Stimulated activated CD4-positive, alpha-beta T cell treated with anti-CD3 and anti-CD28 coated beads, TNF-alpha, amount 100 ng/mL, for 48 hours (primary cell): ENCODE results near the gene FAM83D.

ENCODE experiments used
- DNase-seq, 3 donors: peaks; one replicate each; pipeline ENCODE4 v3.0.0-alpha.2; 2020; ENCODE audit warnings: low read depth in 3 of 3

The FAM83D gene

GRCh38 chr20:38926142-38926933 is at the start of gene FAM83D:
TSS of gene FAM83D (plus strand) at chr20:38926417. CDS start at chr20:38926443, 26 bp downstream.
- peak; percentile 88 to 96 (median 96) for DNase-seq

GRCh38 chr20:38877483-38877882 is 48.7 kb upstream of the FAM83D start:
- DNase-seq = no peak

DNA sequence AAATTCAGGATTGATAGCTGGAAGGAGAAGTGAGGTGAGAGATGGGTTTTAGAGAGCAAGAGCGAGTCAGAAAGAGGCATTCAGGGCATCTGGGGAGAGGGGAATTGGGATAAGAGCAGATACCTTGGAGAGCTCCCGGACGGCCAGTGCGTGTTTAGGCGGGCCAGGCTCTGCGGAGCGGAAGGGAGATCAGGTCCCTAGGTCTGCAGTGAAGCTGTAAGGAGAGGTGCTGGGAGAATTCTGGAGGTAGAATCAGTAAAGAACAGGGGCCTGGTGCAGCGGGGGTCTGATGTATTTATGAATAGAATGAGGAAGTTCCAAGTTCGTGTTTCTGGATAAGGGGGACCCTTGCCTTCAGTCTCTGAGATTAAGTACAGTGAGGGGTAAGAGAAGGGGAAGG is 47.4 kb upstream of the FAM83D start:
- no peak for DNase-seq

- DNase-seq = no peak
Observed at GRCh38 chr20:38880952-38881735, 45.1 kb upstream of the FAM83D start.

GRCh38 chr20:38881806-38882440 is 44.3 kb upstream of the FAM83D start:
- DNase-seq = no peak

DNA sequence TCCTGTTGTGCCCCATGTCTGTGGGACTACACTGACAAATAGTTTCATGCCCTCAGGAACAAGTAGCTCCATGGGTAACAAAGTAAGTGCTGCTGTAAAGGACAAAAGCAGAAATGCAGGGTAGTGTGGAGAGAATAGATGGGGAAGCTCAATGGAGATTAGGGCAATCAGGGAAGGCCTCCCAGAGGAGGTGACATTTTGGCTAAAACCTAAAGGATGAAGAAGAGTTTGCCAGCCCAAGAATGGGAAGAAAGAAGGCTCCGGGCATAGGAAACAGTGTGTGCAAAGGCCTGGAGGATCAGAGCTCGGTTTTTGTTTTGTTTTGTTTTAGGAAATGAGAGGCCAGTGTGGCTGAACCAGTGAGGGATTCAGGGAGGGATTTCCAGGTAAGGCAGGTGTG is 43.6 kb upstream of the FAM83D start:
- DNase-seq = no peak

DNA sequence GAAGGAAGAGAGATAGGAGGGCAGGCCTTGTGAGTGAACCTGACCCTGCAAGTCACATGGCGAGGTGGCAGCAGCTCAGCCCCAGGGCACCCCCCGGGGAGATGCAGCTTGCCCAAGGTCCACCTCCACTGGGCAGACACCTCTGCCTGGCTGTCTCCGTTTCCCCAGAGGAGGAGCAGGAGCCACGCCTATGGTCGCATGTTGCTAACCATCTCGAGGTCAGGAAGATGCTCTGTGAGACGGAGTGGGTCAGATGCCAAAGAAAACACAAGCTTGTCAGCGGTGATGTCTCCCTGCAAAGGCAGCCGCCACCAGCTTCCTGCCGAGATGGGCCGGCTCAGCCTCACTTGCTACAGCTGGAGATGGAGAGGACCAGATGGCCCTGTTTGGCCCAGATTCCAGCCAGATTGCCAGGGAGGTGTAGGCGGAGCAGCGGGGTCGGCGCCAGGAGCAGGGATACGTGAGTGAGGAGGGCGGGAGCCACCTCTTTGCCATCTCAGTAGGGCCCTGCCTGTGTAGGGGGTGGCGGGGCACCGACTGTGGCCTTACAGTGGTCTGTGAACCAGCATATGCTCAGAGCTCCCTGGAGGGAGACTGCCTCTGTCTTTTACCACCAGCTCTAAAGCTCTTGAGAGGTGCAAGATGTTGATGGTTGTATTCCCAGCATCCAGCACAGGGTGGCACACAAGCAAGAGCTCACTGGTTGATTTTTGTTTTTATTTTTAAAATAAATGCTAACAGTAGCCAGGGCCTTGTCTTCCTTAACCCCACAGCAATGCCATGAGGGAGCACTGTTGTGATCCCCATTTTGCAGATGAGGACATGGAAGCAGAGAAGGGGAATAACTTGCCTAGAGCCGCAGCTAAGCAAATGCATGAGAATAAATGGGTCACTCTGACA is 42.9 kb upstream of the FAM83D start:
- no peak for DNase-seq

DNA sequence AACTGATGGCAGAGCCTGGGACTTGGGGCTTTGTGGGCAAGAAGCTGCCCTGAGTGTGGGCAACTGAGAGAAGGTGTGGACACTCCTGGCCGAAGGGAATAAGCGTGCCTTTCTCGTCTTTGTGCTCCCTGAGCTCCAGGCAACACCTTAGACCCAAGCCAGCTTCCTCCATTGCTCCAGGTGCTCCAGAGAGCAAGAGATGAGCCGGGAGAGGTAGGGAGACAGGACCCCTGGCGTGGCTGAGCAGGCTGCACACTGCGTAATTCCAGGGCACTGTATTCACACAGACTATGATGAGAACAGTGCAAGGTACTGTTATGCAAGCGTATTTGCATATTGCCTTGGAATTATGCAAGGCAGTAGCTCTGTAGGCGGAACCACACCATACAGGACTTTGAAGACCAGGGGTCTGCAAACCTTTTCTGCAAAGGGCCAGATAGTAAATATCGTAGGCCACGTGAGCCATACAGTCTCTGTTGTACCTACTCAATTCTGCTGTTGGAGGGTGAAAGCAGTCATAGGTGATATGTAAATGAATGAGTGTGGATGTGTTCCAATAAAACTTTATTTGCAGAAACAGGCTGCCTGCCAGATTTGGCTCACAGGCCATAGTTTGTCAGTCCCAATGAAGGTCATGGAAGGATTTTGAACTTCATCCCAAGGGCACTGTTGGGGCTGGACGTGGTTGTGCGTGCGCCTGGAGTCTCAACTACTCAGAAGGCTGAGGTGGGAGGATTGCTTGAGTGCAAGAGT is 42.1 kb upstream of the FAM83D start:
- DNase-seq = no peak

GRCh38 chr20:38885357-38885756 is 40.9 kb upstream of the FAM83D start:
- DNase-seq = no peak

GRCh38 chr20:38888059-38888831 is 38.0 kb upstream of the FAM83D start:
- no peak for DNase-seq

DNA sequence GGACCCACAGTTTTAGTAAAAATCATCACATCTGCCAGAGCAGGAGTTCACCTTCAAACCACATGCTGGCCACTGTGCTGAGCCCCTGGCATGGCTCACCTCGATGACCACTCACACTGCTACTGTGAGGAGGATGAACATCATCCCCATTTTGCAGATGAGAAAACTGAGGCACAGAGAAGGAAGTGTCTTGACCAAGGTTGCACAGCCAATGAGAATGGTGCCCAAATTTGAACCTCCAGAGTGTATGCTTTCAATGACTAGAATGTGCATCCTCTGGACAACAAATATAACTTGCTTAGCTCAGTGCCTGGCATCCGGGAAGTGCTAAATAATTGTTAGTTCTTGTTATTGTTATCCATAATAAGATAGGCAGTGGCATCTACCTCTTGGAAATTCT is 37.2 kb upstream of the FAM83D start:
- DNase-seq = no peak

DNA sequence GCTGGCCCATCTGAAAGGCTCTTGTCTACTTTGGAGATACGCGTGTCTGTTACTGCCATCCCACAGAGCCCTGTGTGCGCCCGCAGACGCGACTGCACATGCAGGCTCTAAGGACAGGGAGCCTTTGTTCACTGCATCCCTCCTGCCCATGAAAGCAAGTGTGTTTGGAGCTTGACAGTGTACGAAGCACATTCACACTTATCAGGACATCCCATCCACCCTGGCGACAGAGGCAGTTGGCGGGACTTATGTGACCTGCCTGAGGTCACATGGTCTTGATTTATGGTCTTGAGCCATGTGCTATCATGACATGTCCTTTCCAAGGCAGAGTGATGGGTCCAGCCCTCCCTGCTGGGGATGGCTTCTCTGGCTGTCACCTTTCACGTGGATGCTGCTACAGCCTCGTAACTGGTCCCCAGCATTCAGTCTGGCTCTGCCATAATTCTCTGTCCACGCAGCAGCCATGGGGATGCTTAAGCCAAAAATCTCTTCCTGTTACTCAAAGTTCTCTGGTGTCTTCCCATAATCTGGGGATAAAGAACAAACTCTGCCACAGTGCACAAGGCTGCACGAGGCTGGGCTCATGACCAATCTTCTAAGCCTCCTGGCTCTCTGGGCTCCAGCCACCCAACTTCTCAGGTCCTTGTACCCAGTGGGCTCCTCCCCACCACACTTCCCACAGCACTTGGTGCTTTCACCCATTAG is 36.3 kb upstream of the FAM83D start:
- no peak for DNase-seq

DNA sequence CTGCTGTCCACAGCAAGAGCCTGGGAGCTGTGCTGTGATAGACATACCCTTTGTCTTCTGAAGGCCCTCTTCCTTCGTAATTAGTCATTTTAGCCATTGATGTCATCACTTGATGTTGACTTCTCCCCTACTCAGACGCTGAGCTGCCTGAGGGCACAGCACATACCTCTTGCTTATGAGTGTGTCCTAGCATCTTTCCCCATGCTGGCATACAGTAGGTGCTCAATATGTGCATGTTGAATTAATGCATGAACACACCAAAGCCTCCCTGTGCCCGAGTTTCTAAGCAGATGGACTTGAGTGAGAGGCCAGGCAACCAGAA is 35.8 kb upstream of the FAM83D start:
- DNase-seq = no peak

DNA sequence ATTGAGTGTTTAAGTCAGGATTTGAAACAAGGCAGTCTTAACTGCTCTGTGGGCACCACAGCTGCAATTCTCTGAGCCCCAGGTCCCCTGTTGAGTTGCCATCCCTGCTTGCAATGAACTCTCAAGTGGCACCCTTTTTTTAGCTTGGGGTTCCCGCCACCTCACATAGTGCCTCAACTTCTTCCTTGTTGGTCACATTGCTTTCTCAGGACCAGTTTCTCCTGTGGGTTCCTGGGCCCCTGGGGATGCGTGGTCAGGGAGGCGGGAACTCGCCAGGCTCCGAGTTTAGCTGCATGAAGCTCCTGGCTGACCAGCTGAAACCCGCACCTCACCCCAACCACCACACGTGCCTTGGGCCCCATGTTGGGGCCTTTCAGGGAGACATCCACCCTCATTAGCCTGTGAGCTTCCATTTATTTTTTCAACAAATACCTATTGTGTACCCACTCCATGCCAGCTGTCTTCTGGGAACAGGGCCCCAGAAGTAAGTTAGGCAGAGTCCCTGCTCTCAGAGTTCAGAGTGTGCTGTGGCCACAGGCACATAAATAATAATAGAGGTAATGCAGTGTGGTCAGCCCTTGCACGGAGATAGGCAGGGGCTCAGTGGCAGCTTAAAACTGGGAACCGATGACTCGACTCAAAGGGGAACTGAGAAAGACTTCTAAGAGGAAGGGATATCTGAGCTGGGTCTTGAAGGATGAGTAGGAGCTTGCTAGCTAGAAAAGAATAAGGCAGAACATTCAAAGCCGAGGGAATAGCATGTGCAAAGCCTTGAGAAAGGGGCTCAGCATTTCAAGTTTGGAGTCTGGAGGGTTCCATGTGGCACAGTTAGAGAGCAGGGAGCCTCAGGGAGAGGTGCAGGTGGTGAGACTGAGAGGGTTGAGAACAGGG is 33.9 kb upstream of the FAM83D start:
- DNase-seq = no peak

DNA sequence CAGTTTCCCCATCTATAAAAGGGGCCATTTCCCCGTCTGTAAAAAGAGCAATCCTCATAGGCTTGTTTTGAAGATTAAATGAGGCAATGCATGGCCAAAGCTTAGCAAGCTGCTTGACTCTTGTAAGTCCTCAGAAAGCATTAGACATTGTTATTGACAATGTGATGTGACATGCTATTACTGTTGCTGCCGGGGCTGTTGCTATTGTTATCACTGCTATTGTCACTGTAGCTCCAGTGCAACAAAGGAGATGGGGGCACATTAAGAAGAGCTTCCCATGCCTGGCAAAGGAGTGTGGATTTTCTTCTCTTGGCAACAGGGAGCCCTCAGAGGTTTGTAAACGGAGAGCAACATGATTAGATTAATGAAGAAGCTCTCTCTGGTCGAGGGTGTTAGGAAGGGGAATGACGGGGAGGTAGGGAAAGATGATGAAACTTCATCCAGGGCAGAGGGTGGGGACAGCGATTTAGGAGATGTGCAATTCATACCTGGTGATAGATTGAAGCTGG is 33.1 kb upstream of the FAM83D start:
- DNase-seq = no peak

- DNase-seq = peak; percentile 65
Observed at GRCh38 chr20:38893565-38894090, 32.6 kb upstream of the FAM83D start.

- DNase-seq = no peak
Observed at GRCh38 chr20:38894091-38894847, 31.9 kb upstream of the FAM83D start.
